CD4-positive, CD25-positive, alpha-beta regulatory T cell (primary cell): ENCODE results near the gene FADS3. TPM values are rescaled to one million over a fixed set of nuclear protein-coding genes. Genes with fewer than 3 reads are reported as not detected.

Experiments used
- ATAC-seq, 2 donors: fragments of 150-1000 bp; cut with Tn5 transposase; one replicate each; pipeline ENCODE4 v1.10.0; 2021; ENCODE audit warnings: low read depth in 2 of 2, moderate number of reproducible peaks in 2 of 2, moderate library complexity in 1 of 2
- DNase-seq, 3 donors: peaks; one replicate each; pipeline versions ENCODE4 v3.0.0 to v3.0.0-alpha.2; 2012 to 2022; ENCODE audit warnings: mixed read lengths in 1 of 3
- H3K27ac ChIP-seq: one replicate; pipeline ENCODE4 v1.7.0; 2013; ENCODE audit warnings: mild to moderate bottlenecking, low read length; ENCODE audit not compliant: insufficient read depth, poor library complexity, severe bottlenecking
- H3K27me3 ChIP-seq: one replicate; pipeline ENCODE4 v1.7.0; 2013; ENCODE audit warnings: low read length; ENCODE audit not compliant: control insufficient read depth, insufficient read depth
- H3K36me3 ChIP-seq: one replicate; pipeline ENCODE4 v1.7.0; 2013; ENCODE audit warnings: mild to moderate bottlenecking, low read length, moderate library complexity; ENCODE audit not compliant: control insufficient read depth, insufficient read depth
- H3K4me1 ChIP-seq: 2 replicates; pipeline ENCODE4 v1.7.0; 2013; ENCODE audit warnings: mild to moderate bottlenecking, low read length; ENCODE audit not compliant: insufficient read depth, control insufficient read depth, poor library complexity, severe bottlenecking
- H3K4me3 ChIP-seq: one replicate; pipeline ENCODE4 v1.7.0; 2013; ENCODE audit warnings: low read depth, mild to moderate bottlenecking, low read length, moderate library complexity
- H3K9me3 ChIP-seq, 2 experiments: 1 replicate in 1 of 2; 2 replicates in 1 of 2; pipeline ENCODE4 v1.7.0; 2013; ENCODE audit warnings: low read length in 2 of 2, mild to moderate bottlenecking in 1 of 2, moderate library complexity in 1 of 2; ENCODE audit not compliant: control insufficient read depth in 2 of 2
- H3K27ac Mint-ChIP-seq, 3 donors: one replicate each; pipeline ENCODE4 v1.8.0; 2020 to 2022; ENCODE audit warnings: mild to moderate bottlenecking in 3 of 3, mixed read lengths in 3 of 3, moderate library complexity in 2 of 3
- H3K27me3 Mint-ChIP-seq: one replicate; pipeline ENCODE4 v1.8.0; 2022; ENCODE audit warnings: mild to moderate bottlenecking, mixed read lengths
- H3K36me3 Mint-ChIP-seq: one replicate; pipeline ENCODE4 v1.8.0; 2020; ENCODE audit warnings: mixed read lengths
- H3K4me1 Mint-ChIP-seq, 4 donors: one replicate each; pipeline ENCODE4 v1.8.0; 2020 to 2022; ENCODE audit warnings: mixed read lengths in 4 of 4, mild to moderate bottlenecking in 1 of 4
- H3K4me3 Mint-ChIP-seq, 4 donors: one replicate each; pipeline ENCODE4 v1.8.0; 2020 to 2022; ENCODE audit warnings: mild to moderate bottlenecking in 4 of 4, mixed read lengths in 4 of 4, moderate library complexity in 3 of 4
- H3K9me3 Mint-ChIP-seq, 7 donors: one replicate each; pipeline ENCODE4 v1.8.0; 2020 to 2022; ENCODE audit warnings: mixed read lengths in 7 of 7, mild to moderate bottlenecking in 3 of 7, moderate library complexity in 2 of 7
- polyA plus RNA-seq, 4 donors: library from polyadenylated mRNA; unstranded; fragments of 300-500 nt; fragmentation: Illumina TruSeq; gene quantifications; one replicate each; pipeline ENCODE4 v1.2.3, GENCODE V29; 2021
- total RNA-seq: library from RNA; stranded (reverse); gene quantifications from one replicate; pipeline ENCODE4 v1.2.3, GENCODE V29; 2022

The FADS3 gene
- total and polyA plus RNA-seq, 5 donors from 2014 or later = 0.87 to 15.8 (median 1.4) TPM

GRCh38 chr11:61893981-61894380 is 2.6 kb upstream of the FADS3 start:
- no peak overlapping the region for H3K4me3 ChIP-seq
- DNase-seq (no peak), ATAC-seq (no peak)
- no peak overlapping the region for H3K27ac ChIP-seq
- peak overlapping the region in 2 of 4 donors; percentile 39 to 69 for H3K4me3 Mint-ChIP-seq
- peaks cover 0 to 2% (median 0%) of the 10 kb centered on the region in 7 donors for H3K9me3 Mint-ChIP-seq
- no peaks in the 10 kb centered on the region for H3K36me3 ChIP-seq
- no peak overlapping the region for H3K27ac Mint-ChIP-seq
- peaks cover 0 to 7% (median under 1%) of the 10 kb centered on the region in 4 donors for H3K4me1 Mint-ChIP-seq
- no peaks in the 10 kb centered on the region for H3K36me3 Mint-ChIP-seq
- no peaks in the 10 kb centered on the region for H3K9me3 ChIP-seq
- peaks cover 4% of the 10 kb centered on the region for H3K27me3 Mint-ChIP-seq
- no peaks in the 10 kb centered on the region for H3K27me3 ChIP-seq
- peaks cover 13% of the 10 kb centered on the region for H3K4me1 ChIP-seq

GRCh38 chr11:61892085-61892370 is 683 bp upstream of the FADS3 start:
- Histone ChIP-seq H3K36me3 (no peaks in the 10 kb centered on the region), H3K4me1 (peaks cover 11% of the 10 kb centered on the region), H3K9me3 (no peaks in the 10 kb centered on the region), H3K27ac (peak overlapping the region; percentile 33), H3K4me3 (no peak overlapping the region), H3K27me3 (no peaks in the 10 kb centered on the region)
- Mint-ChIP-seq H3K27me3 (peaks cover 4% of the 10 kb centered on the region), H3K4me3 (peak overlapping the region; percentile 69 to 85 (median 78)), H3K4me1 (peaks cover 0 to 7% (median 0%) of the 10 kb centered on the region in 4 donors), H3K36me3 (no peaks in the 10 kb centered on the region), H3K27ac (peak overlapping the region in 1 of 3 donors; percentile 80), H3K9me3 (peaks cover 0 to 2% (median 0%) of the 10 kb centered on the region in 7 donors)
- DNase-seq (no peak), ATAC-seq (peak; percentile 45 to 46)

- Mint-ChIP-seq H3K27me3 (peaks cover 4% of the 10 kb centered on the region), H3K4me1 (peaks cover 0 to 7% (median 0%) of the 10 kb centered on the region in 4 donors), H3K27ac (peak overlapping the region in 2 of 3 donors; percentile 38 to 89), H3K36me3 (no peaks in the 10 kb centered on the region), H3K4me3 (peak overlapping the region; percentile 34 to 86 (median 78)), H3K9me3 (peaks cover 0 to 2% (median 0%) of the 10 kb centered on the region in 7 donors)
- peak; percentile 13 to 31 (median 26) for DNase-seq
- peak overlapping the region; percentile 32 for H3K4me3 ChIP-seq
- no peaks in the 10 kb centered on the region for H3K27me3 ChIP-seq
- H3K4me1 ChIP-seq = peaks cover 11% of the 10 kb centered on the region
- ATAC-seq = no peak
- H3K27ac ChIP-seq = no peak overlapping the region
- H3K9me3 ChIP-seq = no peaks in the 10 kb centered on the region
- no peaks in the 10 kb centered on the region for H3K36me3 ChIP-seq
Measured at GRCh38 chr11:61890529-61891330, 615 bp downstream of the FADS3 start.

- H3K27ac ChIP-seq = no peak overlapping the region
- Mint-ChIP-seq H3K4me1 (peaks cover 0 to 7% (median 0%) of the 10 kb centered on the region in 4 donors), H3K27ac (peak overlapping the region in 1 of 3 donors; percentile 5), H3K4me3 (peak overlapping the region in 3 of 4 donors; percentile 57 to 82 (median 68)), H3K27me3 (peaks cover 4% of the 10 kb centered on the region), H3K36me3 (no peaks in the 10 kb centered on the region), H3K9me3 (peaks cover 0 to 2% (median 0%) of the 10 kb centered on the region in 7 donors)
- no peak for ATAC-seq
- H3K4me3 ChIP-seq = no peak overlapping the region
- H3K4me1 ChIP-seq = peaks cover 11% of the 10 kb centered on the region
- no peaks in the 10 kb centered on the region for H3K36me3 ChIP-seq
- DNase-seq = no peak
- no peaks in the 10 kb centered on the region for H3K9me3 ChIP-seq
- H3K27me3 ChIP-seq = no peaks in the 10 kb centered on the region
Measured at GRCh38 chr11:61889831-61890230, 1.5 kb downstream of the FADS3 start.

- peak overlapping the region in 1 of 4 donors; percentile 43 for H3K4me3 Mint-ChIP-seq
- H3K4me3 ChIP-seq = no peak overlapping the region
- H3K27ac ChIP-seq = no peak overlapping the region
- ATAC-seq = no peak
- H3K36me3 ChIP-seq = no peaks in the 10 kb centered on the region
- peaks cover 4% of the 10 kb centered on the region for H3K27me3 Mint-ChIP-seq
- no peaks in the 10 kb centered on the region for H3K27me3 ChIP-seq
- no peak for DNase-seq
- peaks cover 0 to 7% (median 0%) of the 10 kb centered on the region in 4 donors for H3K4me1 Mint-ChIP-seq
- no peak overlapping the region for H3K27ac Mint-ChIP-seq
- H3K36me3 Mint-ChIP-seq = no peaks in the 10 kb centered on the region
- peaks cover 0 to 2% (median 0%) of the 10 kb centered on the region in 7 donors for H3K9me3 Mint-ChIP-seq
- peaks cover 11% of the 10 kb centered on the region for H3K4me1 ChIP-seq
- H3K9me3 ChIP-seq = no peaks in the 10 kb centered on the region
Measured at GRCh38 chr11:61888590-61888989, 2.8 kb downstream of the FADS3 start.

GRCh38 chr11:61887839-61888494 is 3.4 kb downstream of the FADS3 start:
- H3K4me1 ChIP-seq = peaks cover 11% of the 10 kb centered on the region
- no peaks in the 10 kb centered on the region for H3K27me3 ChIP-seq
- no peak for DNase-seq
- H3K9me3 ChIP-seq = no peaks in the 10 kb centered on the region
- H3K36me3 ChIP-seq = no peaks in the 10 kb centered on the region
- Mint-ChIP-seq H3K4me3 (no peak overlapping the region), H3K27me3 (peaks cover 4% of the 10 kb centered on the region), H3K27ac (no peak overlapping the region), H3K36me3 (no peaks in the 10 kb centered on the region), H3K4me1 (peaks cover 0 to 7% (median 0%) of the 10 kb centered on the region in 4 donors), H3K9me3 (peaks cover 0 to 2% (median 0%) of the 10 kb centered on the region in 7 donors)
- no peak for ATAC-seq
- H3K4me3 ChIP-seq = no peak overlapping the region
- H3K27ac ChIP-seq = no peak overlapping the region

GRCh38 chr11:61886643-61887042 is 4.7 kb downstream of the FADS3 start:
- peaks cover 11% of the 10 kb centered on the region for H3K4me1 ChIP-seq
- Mint-ChIP-seq H3K4me3 (no peak overlapping the region), H3K27me3 (peaks cover 4% of the 10 kb centered on the region), H3K4me1 (peaks cover 0 to 5% (median 0%) of the 10 kb centered on the region in 4 donors), H3K9me3 (no peaks in the 10 kb centered on the region), H3K36me3 (no peaks in the 10 kb centered on the region), H3K27ac (no peak overlapping the region)
- no peaks in the 10 kb centered on the region for H3K9me3 ChIP-seq
- H3K36me3 ChIP-seq = no peaks in the 10 kb centered on the region
- DNase-seq (no peak), ATAC-seq (no peak)
- H3K4me3 ChIP-seq = no peak overlapping the region
- no peaks in the 10 kb centered on the region for H3K27me3 ChIP-seq
- H3K27ac ChIP-seq = no peak overlapping the region
